PC-3 (cell line): ENCODE results near the gene MAGI2. TPM values are rescaled to one million over a fixed set of nuclear protein-coding genes. Genes with fewer than 3 reads are reported as not detected.

Experiments used
- ATAC-seq: fragments of 200-7000 bp; cut with Tn5 transposase; 2 replicates; pipeline ENCODE4 v1.9.1; 2020; ENCODE audit warnings: mild to moderate bottlenecking, moderate library complexity
- BruUV-seq: library from RNA; stranded (reverse); fragments of 400-500 nt; replicated peaks from 2 replicates; lab custom pipeline; 2021; lab: Mats Ljungman, UMichigan
- CTCF ChIA-PET: fragments of 300-600 bp; sonication (Branson Sonifier 250); formaldehyde crosslinking; loops from one replicate; lab custom pipeline; 2022; ENCODE audit warnings: antibody characterized with exemption; lab: Charles Lee
- POLR2A ChIA-PET: fragments of 300-600 bp; sonication (Branson Sonifier 250); formaldehyde crosslinking; loops from one replicate; lab custom pipeline; 2022; ENCODE audit warnings: antibody characterized with exemption; ENCODE audit not compliant: unreplicated experiment; lab: Charles Lee
- DNase-seq: peaks from one replicate; pipeline ENCODE4 v3.0.0-alpha.2; 2015
- H2AFZ ChIP-seq: fragments of 300-600 bp; sonication (generic); 2 replicates; pipeline ENCODE4 v1.6.0; 2016; ENCODE audit warnings: antibody characterized with exemption, low read length
- H3F3A ChIP-seq: fragments of 300-600 bp; sonication (generic); one replicate; pipeline ENCODE4 v1.6.0; 2017; ENCODE audit warnings: antibody characterized with exemption, low read length, control low read depth, mild to moderate bottlenecking; ENCODE audit not compliant: unreplicated experiment
- H3K27ac ChIP-seq: fragments of 300-600 bp; sonication (generic); 2 replicates; pipeline ENCODE4 v1.5.1; 2016; ENCODE audit warnings: mild to moderate bottlenecking, low read length
- H3K27me3 ChIP-seq: fragments of 300-600 bp; sonication (generic); 2 replicates; pipeline ENCODE4 v1.6.1; 2016; ENCODE audit warnings: low read length, mixed read lengths
- H3K36me3 ChIP-seq: fragments of 300-600 bp; sonication (generic); 2 replicates; pipeline ENCODE4 v1.6.1; 2016; ENCODE audit warnings: low read depth, mixed run types, low read length, mixed read lengths
- H3K4me1 ChIP-seq: fragments of 300-600 bp; sonication (generic); 2 replicates; pipeline ENCODE4 v1.5.1; 2016; ENCODE audit warnings: low read length; ENCODE audit not compliant: insufficient read depth
- H3K4me2 ChIP-seq: fragments of 300-600 bp; sonication (generic); 2 replicates; pipeline ENCODE4 v1.6.0; 2016; ENCODE audit warnings: low read length
- H3K4me3 ChIP-seq: fragments of 300-600 bp; sonication (generic); 2 replicates; pipeline ENCODE4 v1.5.1; 2016; ENCODE audit warnings: mild to moderate bottlenecking, low read length, mixed read lengths
- H3K79me2 ChIP-seq: fragments of 300-600 bp; sonication (generic); 2 replicates; pipeline ENCODE4 v1.6.1; 2017; ENCODE audit warnings: low read length, mixed read lengths
- H3K9ac ChIP-seq: fragments of 300-600 bp; sonication (generic); 2 replicates; pipeline ENCODE4 v1.6.0; 2016; ENCODE audit warnings: mild to moderate bottlenecking, low read length
- H3K9me2 ChIP-seq: fragments of 300-600 bp; sonication (generic); replicated peaks from 2 replicates; pipeline ENCODE4 v1.6.1; 2016; ENCODE audit warnings: mixed run types, low read length, mixed read lengths
- H3K9me3 ChIP-seq: fragments of 300-600 bp; sonication (generic); 2 replicates; pipeline ENCODE4 v1.6.1; 2016; ENCODE audit warnings: low read length, mixed read lengths
- H4K20me1 ChIP-seq: fragments of 300-600 bp; sonication (generic); 2 replicates; pipeline ENCODE4 v1.6.1; 2016; ENCODE audit warnings: low read length, mixed read lengths
- CTCF ChIP-seq: fragments of 300-600 bp; sonication (generic); conservative IDR thresholded peaks from 2 replicates; pipeline ENCODE4 v1.5.1; 2017; ENCODE audit warnings: antibody characterized with exemption, low read depth, mild to moderate bottlenecking, low read length
- EZH2 ChIP-seq: fragments of 300-600 bp; sonication (generic); IDR thresholded peaks from one replicate; pipeline ENCODE4 v1.6.1; 2017; ENCODE audit warnings: antibody characterized with exemption, mild to moderate bottlenecking, low read length; ENCODE audit not compliant: unreplicated experiment
- EZH2phosphoT487 ChIP-seq: fragments of 300-600 bp; sonication (generic); IDR thresholded peaks from 2 replicates; pipeline ENCODE4 v1.6.1; 2018; ENCODE audit warnings: mild to moderate bottlenecking, antibody characterized with exemption, low read length, borderline replicate concordance
- intact Hi-C: fragments of 100-400 bp; cut with micrococcal nuclease; formaldehyde crosslinking; loops from 2 replicates; pipeline ENCODE4 v1.9.0; 2023
- total RNA-seq: library from RNA; depleted of rRNA; stranded (reverse); fragments of >200 nt; gene quantifications from 2 replicates; pipeline ENCODE4 v1.2.3, GENCODE V29; 2014

MAGI2 gene
- total RNA-seq, 1 experiment from 2014 or later: not detected

- H3K36me3 ChIP-seq: no peaks in the 10 kb centered on the region
- no peaks in the 10 kb centered on the region for H3K9me3 ChIP-seq
- H4K20me1 ChIP-seq: no peaks in the 10 kb centered on the region
- CTCF ChIA-PET: no interaction called here
- no peaks in the 10 kb centered on the region for H3K4me1 ChIP-seq
- POLR2A ChIA-PET: no interaction called here
- H3K9me2 ChIP-seq: no peaks in the 10 kb centered on the region
- H3K27ac ChIP-seq: no peak overlapping the region
- H3F3A ChIP-seq: no peaks in the 10 kb centered on the region
- H3K4me2 ChIP-seq: no peak overlapping the region
- BruUV-seq: no TSS peak
- no peak overlapping the region for H3K9ac ChIP-seq
- ATAC-seq (no peak), DNase-seq (no peak)
- H3K79me2 ChIP-seq: no peaks in the 10 kb centered on the region
- TF ChIP-seq CTCF (no peak), EZH2phosphoT487 (no peak), EZH2 (no peak)
- peaks cover 52% of the 10 kb centered on the region for H3K27me3 ChIP-seq
- no peak overlapping the region for H3K4me3 ChIP-seq
- no peak overlapping the region for H2AFZ ChIP-seq
- intact Hi-C loops: no loop called here
Measured at GRCh38 chr7:78167860-78168259, 1285.6 kb downstream of the MAGI2 start.

- ATAC-seq: no peak
- Histone ChIP-seq H3K4me3 (no peak overlapping the region), H3K27me3 (peaks cover 35% of the 10 kb centered on the region), H3K9ac (no peak overlapping the region), H3K27ac (no peak overlapping the region), H3K4me1 (no peaks in the 10 kb centered on the region), H2AFZ (no peak overlapping the region), H3F3A (no peaks in the 10 kb centered on the region), H4K20me1 (no peaks in the 10 kb centered on the region), H3K36me3 (no peaks in the 10 kb centered on the region), H3K9me2 (no peaks in the 10 kb centered on the region), H3K4me2 (no peak overlapping the region), H3K79me2 (no peaks in the 10 kb centered on the region), H3K9me3 (no peaks in the 10 kb centered on the region)
- DNase-seq: no peak
- intact Hi-C loops: no loop called here
- ChIA-PET CTCF (no interaction called here), POLR2A (no interaction called here)
- TF ChIP-seq EZH2: no peak
- TF ChIP-seq CTCF: no peak
- no peak for TF ChIP-seq EZH2phosphoT487
- BruUV-seq: no TSS peak
Measured at GRCh38 chr7:78165854-78166253, 1287.6 kb downstream of the MAGI2 start.

- POLR2A ChIA-PET: no interaction called here
- no peaks in the 10 kb centered on the region for H3K36me3 ChIP-seq
- no peak overlapping the region for H3K27ac ChIP-seq
- H3K4me2 ChIP-seq: no peak overlapping the region
- H3K79me2 ChIP-seq: no peaks in the 10 kb centered on the region
- no peak for DNase-seq
- TF ChIP-seq EZH2 (no peak), CTCF (no peak), EZH2phosphoT487 (no peak)
- BruUV-seq: no TSS peak
- no peak overlapping the region for H3K9ac ChIP-seq
- no peaks in the 10 kb centered on the region for H3F3A ChIP-seq
- no peak overlapping the region for H2AFZ ChIP-seq
- no peaks in the 10 kb centered on the region for H3K9me2 ChIP-seq
- no peaks in the 10 kb centered on the region for H3K4me1 ChIP-seq
- ATAC-seq: no peak
- no peaks in the 10 kb centered on the region for H4K20me1 ChIP-seq
- H3K9me3 ChIP-seq: no peaks in the 10 kb centered on the region
- intact Hi-C loops: no loop called here
- H3K27me3 ChIP-seq: peaks cover 38% of the 10 kb centered on the region
- CTCF ChIA-PET: no interaction called here
- no peak overlapping the region for H3K4me3 ChIP-seq
Measured at GRCh38 chr7:78165454-78165853, 1288.0 kb downstream of the MAGI2 start.
